Stimulated activated CD4-positive, alpha-beta T cell treated with anti-CD3 and anti-CD28 coated beads, Interleukin-4, amount 100 ng/mL, for 24 hours (primary cell): ENCODE measurements around the gene LRRC42.
A peak's percentile ranks its signal among the peaks of the same experiment; 100 is the strongest.
"Not testable (repeated sequence)": the region's sequence is repeated elsewhere in the genome, so short reads cannot be mapped to it uniquely, and the experiment has no call there.

Experiments used
- DNase-seq: peaks from one replicate; pipeline ENCODE4 v3.0.0-alpha.2; 2020

Gene LRRC42

DNA sequence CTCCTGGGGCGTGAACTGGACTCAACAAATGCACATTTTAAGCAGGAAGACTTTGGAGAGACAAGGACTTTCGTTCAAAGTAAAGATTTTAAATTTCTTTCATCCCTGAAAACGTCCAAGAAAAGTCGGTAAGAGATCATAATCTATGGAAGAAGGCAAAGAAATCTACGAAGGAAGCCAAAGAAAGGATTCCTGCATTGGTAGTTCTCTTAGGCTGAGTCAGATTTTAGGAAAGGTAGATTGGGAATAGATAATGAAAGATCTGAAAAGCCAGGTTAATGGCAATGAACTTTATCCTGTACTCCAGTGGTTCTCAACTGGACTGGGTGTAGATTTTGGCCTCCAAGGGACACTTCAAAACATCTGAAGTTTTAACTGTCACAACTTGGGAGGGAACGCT lies 3.1 kb upstream of the LRRC42 start:
- DNase-seq = no peak

DNA sequence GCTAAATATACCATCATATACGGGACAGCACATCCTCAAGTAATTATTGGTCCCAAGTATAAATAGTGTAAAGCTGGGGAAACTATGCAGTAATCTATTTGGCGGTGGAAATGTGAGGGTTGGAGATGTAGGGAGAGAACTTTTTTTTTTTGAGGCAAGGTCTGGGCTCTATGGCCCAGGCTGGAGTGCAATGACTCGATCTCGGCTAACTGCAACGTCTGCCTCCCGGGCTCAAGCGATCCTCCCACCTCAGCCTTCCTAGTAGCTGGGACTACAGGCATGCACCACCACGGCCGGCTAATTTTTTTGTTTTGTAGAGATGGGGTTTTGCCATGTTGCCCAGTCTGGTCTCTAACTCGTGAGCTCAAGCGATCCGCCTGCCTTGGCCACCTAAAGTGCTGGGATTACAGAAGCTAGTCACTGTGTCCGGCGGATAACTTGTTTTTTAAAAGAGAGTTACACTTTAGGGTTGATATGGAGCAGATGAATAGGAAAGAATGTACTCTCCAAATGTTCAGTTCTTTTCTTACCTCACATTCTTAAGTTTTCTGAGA lies 2.6 kb upstream of the LRRC42 start:
- no peak for DNase-seq

DNA sequence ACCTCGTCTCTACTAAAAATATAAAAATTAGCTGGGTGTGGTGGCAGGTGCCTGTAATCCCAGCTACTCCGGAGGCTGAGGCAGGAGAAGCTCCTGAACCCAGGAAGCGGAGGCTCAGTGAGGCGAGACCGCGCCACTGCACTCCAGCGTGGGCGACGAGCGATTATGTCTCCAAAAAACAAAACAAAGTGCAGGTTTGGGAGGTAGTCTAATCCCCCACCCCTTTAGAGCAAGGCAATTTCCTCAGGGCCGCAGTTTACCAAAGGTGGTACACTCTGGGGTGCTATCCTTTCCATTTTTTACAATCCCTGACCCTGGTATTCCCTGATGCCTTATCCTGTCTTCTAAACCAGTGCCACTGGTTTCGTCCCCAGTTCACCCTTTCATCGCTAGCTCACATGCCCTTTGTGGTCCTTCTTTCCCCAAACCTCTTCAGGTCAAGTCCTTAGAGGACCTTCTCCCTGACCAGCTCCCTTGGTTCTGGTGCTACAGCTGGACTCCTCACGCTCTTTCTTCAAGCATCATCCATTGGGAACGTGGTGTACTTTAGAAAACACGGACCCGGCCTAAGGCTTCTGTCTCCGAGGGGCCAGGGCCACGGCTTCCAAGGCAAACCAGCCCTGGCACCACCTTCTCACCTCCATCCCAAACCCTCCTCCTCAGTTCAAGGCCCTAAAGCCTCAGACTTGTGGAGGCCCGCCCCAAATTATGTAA lies 1.5 kb upstream of the LRRC42 start:
- no peak for DNase-seq

DNA sequence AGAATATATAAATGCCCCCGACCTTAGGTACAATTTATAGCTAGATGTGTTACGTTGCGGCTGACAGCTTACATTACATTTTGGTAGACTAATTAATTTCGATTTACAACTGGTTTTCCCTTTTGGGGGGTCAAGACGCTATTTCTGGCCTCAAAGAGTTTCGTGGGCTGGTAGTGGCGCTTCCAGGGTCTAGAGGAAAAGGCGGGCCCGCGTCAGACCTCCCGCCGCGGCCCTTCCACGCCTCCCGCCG lies 1.0 kb upstream of the LRRC42 start:
- DNase-seq = no peak

DNA sequence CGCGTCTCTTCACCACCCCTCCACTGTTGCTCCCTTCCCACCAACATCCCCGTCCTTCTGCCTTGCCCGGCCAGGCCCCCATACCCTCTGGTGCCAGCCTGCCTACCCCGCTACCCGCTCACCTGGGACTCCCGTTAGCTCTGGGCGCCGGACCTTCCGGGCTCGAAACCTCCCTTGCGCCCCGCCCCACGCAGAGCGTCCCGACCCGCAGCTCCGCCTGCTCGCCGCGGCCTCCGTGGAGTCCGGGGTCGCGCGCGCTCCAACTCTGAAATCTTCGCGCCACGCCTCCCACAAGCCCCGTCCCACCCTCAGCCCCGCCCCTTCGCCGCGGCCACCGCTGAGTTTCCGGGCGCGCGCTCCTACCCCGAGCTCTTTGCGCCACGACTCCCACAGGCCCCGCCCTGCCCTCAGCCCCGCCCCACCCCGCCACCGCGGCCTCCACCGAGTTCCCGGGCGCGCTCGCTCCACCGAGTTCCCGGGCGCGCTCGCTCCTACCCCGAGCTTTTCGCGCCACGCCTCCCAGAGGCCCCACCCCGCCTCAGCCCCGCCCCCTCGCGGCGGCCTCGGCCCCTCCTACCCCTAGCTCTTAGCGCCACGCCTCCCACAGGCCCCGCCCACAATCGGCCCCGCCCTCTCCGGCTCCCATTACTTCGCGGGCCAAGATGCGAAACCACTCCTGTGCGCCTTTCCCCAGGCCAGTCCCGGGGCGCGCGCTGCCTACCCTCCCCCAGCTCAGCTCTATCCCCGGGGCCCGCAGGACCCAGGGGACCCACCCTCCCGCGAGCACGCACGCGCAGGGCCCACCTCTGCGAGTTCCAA lies 508 bp upstream of the LRRC42 start, which contains the start of gene IFT25:
Gene IFT25 (minus strand): TSS at position 267 of the 819 bp plus-strand sequence. CDS start 5,617 bp downstream, outside the sequence.
- peak; percentile 99 for DNase-seq

DNA sequence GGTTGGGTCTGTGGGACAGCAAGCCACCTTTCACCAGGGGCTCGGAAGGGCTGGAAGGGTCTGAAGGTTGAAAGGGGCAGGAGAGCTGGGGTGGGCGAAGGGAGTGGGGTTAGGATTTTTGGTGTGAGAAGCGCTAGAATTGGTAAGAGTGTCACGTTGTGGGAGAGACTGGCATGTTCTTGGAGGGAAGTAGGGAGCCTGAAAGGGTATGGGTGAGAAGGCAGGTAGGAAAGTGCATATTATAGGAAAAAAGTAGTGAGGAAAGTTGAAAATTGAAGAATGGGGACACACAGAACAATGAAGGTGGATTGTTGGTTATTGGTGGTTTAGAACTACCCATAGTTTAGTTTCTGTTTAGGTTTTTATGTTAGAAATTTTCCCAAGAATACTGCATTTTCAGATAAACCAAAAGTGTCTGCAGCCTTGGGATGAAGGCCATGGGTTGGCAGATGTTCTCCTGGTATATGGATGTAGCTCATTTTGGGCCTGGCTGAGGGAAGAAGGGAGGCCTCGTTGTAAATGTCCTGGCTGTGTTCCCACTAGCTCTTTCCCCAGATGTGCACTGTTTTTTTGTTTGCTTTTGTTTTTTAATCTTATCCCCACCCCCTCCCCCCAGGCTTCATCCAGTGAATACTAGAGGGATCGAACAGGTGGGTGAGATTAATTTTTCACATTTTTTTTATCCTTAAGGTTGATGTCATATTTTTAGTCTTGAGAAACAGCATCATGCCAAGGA lies 1.2 kb downstream of the LRRC42 start:
- no peak for DNase-seq

DNA sequence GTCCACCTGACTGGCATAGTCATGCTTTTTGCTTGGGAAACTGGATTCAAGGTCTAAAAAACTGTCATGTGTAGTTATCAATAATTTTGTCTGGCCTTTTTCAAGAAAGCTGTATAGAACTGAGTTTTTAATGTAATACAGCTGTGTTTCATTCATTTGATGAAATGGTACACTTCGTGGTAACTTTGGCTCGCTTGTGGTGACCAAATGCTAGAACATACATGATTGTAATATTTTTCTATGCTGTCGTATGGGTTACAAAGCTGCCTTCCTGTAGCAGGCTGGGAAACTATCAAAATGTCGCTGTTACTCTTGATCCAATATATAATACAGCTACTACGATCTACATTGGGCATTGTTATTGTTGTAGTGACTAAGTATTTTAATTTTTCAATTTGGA lies 2.1 kb downstream of the LRRC42 start:
- no peak for DNase-seq

DNA sequence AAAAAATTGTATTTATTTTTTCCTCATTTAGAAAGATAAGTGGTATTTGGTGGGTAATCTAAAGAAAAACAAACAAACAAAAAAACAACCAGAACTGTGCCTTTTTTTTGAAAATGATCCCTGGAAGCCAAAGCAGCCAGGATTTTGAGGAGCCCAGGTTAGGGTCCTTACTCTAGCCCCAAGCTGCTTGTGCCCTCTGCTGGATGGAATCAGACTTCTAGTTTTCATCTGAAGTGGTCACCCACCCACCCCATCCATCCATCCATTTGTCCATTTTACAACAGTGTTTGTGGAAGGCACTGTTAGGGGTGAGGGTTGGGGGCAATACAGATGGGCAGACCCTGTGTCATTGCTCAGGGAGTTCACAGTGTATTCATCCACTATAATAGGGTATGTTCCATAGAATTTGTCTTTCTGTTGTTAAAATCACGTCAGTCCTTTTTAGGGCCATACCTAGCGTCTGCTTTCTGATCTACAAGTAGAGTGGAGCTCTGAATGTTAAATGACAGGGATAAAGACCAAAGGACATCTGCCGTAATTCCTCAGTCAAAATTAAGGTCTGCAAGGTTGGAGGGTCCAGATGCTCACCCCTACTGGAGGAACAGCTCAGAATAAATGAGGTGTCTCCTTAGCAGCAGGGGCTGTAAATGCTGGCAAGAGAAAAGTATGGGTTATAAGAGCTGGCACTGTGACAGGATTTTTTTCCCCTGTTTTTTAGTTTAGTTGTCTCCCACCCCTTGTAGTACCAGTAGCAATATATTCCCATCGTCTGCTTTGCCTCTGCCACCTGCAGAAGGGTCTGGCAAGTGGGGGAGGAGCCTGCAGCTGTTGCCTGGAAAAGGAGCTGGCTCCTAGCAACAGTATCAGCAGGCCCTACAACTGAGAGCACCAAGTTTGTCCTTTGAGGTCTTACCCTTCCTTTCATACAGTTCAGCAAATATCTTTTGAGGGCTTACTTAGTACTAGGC lies 3.2 kb downstream of the LRRC42 start:
- peak; percentile 28 for DNase-seq

DNA sequence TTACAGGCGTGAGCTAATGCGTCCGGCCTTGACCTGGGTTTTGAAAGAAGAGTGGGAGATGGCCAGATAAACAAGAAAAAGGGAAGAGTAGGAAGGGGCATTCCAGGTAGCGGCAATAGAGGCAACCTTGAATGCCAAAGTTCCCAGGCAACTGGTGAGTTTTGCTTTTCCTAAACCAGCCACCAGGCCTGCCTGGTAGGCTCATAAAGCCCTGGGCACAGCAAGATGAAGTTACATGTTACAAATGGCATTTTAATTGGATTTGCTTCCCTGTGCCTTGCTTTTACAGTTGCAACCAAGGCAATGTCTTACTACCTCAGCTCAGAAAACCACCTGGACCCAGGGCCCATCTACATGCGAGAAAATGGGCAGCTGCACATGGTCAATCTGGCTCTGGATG lies 5.5 kb downstream of the LRRC42 start:
- DNase-seq = no peak

DNA sequence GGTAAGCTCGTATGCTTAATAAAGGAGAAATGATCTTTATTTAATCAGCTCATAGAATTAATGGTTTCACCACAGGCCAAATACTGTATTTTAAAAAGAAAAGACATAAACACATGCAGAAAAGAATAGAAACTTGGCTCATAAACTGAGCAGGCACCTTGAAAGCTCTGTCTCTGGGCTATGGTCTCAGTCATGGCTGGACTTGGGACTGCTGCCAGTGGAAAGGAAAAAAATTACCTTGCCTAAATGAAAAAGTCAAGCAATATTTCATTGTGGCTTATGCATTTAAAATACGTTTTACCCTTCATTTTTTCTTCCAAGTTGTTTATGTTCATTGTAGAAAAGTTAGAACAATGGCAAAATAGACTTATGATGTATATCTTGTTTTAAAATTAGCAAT lies 8.0 kb downstream of the LRRC42 start:
- no peak for DNase-seq

DNA sequence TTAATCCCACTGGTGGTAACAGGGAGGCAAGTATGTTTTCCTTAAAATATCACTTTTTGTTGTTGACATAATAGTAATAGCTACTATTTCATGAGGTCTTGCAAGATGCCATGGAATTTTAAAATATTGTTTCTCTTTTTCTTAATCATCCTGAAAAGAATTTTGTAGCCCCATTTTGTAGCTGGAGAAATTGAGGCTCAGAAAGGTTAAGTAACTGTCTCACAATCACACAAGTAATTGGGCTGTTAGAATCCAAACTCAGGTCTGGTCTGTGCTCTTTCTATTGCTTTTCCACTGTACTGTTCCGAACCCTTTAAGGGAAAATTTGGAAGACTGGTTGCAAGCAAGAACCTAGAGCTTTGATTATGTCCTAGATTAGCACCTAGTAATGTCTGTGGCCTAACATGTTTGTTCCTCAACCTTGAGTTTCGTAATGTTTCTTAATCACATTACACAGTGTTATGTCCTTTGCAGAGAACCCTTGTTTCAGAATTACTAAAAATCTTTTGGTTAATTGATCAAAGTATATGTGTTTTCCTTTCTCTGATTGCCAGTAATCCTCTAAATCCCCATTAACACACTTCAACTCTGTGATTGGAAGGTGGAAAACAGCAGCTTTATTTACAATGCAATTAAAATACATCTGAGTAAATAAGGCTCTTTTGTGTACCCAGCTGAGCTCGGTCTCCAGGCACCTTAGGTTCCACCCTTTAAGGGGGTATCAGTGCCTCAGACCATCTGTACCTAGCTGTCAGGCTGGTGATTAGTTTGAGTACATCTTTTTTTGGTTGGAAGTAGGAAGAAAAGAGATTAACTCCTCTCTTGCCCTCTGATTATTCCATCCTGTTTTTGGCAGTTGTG lies 10.4 kb downstream of the LRRC42 start:
- no peak for DNase-seq

DNA sequence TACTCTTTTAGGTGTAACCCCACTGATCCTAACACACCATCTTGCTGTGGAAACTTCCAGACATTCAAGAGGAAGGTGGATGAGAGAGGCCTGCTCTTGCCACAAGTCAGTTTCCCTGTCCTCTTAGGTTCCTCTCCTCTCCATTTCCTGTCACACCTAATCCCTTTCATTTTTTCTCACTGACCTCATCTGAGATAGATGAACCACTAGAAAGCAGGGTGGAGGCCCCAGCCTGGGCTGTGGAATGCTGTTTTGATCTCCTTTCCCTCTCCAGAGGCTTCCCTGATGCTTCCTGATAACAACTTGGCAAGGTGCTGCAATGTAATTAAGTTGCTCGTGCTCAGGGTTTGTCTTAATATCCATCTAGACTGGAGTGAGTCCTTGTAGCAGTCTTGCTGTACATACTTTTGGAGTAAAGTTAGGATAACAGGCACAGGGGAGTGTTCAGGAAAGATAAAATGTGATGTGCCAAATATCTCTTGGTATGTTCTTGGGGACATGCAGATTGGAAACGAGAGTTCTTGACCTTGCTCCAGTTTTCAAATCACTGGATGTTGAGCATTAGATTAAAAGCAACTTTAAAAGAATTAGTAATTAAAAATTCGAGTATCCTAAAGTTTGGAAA lies 11.2 kb downstream of the LRRC42 start:
- DNase-seq = no peak

DNA sequence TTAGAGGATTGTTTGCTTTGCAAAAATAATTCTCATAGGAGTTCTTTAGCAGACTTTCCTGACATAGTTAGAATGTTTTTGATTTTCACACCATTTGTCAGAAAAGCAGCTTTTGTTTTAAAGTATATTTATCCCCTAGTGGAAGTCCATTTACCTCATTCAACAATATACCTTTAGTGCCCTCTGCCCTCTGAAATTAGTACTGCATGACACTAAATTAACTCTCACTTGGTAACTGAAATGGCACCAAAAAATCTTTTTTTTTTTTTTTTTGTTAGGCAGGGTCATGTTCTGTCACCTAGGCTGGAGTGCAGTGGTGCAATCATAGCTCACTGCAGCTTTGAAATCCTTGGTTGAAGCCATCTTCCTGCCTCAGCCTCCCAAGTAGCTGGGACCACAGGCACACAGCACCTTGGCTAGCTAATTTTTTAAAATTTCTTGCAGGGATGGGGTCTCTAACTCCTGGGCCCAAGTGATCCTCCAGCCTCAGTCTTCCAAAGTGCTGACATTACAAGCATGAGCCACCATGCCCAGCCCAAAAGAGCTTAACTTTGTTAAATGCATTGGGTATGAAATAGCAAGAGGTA lies 13.6 kb downstream of the LRRC42 start:
- peak; percentile 21 for DNase-seq

DNA sequence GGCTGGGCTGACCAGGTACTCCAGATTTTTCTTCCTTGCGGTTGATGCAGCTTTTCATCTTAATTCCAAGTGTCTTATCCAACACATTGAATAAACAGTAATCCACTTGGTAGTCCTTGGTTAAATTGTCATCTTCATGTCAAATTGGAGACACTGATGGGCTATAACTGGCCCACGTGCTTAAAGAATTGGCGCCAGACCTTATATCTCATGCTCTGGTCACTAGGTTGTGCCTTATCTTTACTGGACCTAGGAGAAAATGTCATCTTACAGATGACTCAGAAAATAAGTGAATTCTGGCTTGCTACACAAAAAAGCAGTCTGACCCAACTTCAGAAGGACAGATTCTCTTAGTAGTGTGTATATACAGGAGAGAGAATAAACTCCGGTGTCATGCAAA lies 16.2 kb downstream of the LRRC42 start:
- DNase-seq = no peak

DNA sequence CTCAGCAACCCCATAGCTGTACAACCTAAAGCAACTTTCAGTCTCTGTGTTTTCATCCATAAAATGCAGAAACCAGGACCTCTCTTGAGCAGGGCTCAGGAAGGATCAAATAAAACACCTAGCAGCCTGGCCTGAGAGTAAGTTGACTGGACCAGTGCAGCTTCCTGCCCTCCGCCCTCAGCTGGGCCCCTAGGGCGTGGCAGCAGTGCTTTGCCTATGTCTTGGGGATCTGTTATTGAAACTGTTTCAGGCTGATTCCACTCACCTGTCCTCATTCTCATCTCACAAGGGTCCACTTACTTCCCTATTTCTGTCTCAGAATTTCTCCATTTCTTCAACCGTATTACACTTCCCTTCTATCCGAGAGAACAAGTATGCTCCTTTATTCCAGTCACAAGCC lies 17.3 kb downstream of the LRRC42 start:
- DNase-seq = no peak

DNA sequence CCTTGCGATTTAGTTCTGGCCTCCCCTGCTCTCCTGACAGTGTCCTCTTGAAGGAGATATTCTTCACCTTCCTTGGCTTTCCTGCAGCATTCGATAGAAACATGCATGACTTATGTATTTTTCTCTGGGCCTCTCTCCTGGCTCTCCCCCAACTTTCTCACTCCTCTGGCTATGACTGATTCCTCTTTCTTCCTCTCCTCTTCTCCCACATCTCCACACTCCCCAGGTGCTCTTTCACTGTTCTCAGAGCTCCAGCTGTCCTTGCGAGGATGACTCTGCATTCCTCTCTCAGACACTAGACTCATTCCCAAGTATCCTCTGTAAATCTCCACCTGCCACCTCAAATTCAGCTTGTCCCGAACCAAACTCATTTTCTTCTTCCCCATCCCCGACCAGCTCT lies 18.0 kb downstream of the LRRC42 start:
- DNase-seq = no peak

DNA sequence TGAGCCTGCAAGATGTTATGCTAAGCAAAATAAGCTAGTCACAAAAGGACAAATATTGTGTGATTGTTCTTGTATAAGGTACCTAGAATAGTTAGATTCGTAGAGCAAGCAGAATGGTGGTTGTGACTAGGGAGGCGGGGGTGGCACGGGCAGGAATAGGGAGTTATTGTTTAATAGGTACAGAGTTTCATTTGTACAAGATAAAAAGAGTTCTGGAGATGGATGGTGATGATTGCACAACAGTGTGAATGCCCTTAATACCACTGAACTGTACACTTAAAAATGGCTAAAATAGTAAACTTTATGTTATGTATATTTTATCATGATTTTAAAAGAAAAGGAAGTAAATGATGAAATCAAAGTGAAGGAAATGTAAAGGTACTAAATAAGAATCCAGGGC lies 20.6 kb downstream of the LRRC42 start:
- DNase-seq = no peak

DNA sequence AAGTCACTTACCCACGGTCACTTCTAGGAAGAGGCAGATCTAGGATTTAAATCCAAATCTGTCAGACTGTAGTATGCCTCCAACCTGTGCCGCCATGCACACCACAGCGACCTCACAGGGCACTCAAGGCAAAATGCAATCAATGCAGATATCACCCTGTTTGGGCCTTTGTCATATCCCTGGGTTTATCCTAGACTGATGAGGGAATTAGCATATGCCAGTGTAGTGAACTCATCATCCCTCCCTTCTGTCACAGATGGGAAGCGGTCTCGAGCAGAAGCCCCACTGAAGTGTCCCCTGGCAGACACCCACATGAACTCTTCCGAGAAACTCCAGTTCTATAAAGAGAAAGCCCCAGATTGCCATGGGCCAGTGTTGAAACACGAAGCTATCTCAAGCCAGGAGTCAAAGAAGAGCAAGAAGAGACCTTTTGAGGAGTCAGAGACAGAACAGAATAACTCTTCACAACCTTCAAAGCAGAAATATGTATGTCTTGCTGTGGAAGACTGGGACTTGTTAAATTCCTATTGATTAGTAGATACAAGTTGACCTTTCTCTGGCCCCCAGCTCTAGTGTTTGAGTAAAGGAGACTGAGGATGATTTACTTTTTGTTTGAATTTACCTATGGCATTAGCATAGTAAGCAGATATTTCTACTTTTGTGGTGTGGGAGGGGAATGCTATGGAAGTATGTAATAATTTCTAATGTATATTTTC lies 21.4 kb downstream of the LRRC42 start:
- no peak for DNase-seq

DNA sequence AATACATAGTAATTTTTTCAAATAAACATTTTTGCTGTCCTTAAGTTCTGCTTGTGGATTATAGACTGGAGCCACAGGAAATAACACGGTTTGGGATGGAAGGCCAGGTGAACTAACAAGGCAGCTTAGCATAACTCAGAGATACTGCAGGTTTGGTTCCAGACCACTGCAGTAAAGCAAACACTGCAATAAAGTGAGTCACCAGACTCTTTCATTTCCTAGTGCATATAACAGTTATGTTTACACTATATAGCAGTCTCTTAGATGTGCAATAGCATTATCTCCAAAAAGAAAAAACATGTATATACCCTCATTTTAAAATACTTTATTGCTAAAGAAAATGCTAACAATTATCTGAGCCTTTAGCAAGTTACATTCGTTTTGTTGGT lies 22.0 kb downstream of the LRRC42 start:
- no peak for DNase-seq

DNA sequence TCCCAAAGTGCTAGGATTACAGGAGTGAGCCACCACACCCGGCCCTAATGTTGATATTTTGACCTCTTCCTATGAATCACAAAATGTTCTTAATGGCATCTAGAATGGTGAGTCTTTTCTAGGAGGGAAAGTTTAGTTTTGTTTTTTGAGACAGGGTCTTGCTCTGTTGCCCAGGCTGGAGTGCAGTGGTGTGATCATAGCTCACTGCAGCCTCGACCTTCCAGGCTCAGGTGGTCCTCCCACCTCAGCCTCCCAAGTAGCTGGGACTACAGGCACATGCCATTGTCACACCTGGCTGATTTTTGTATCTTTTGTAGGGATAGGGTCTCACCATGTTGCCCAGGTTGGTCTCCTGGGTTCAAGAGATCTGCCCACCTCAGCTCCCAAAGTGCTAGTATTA lies 23.2 kb downstream of the LRRC42 start:
- not testable (repeated sequence) for DNase-seq
